ENCODE data around the gene WNT1.

WNT1 gene

DNA sequence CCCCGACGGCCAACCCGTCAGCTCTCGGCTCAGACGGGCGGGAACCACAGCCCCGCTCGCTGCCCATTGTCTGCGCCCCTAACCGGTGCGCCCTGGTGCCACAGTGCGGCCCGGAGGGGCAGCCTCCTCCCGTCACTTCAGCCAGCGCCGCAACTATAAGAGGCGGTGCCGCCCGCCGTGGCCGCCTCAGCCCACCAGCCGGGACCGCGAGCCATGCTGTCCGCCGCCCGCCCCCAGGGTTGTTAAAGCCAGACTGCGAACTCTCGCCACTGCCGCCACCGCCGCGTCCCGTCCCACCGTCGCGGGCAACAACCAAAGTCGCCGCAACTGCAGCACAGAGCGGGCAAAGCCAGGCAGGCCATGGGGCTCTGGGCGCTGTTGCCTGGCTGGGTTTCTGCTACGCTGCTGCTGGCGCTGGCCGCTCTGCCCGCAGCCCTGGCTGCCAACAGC is at the start of gene WNT1:
Gene WNT1 (plus strand): TSS at position 32 of the 450 bp plus-strand sequence. CDS start 329 bp downstream, at position 361.
- no peak for DNase-seq

DNA sequence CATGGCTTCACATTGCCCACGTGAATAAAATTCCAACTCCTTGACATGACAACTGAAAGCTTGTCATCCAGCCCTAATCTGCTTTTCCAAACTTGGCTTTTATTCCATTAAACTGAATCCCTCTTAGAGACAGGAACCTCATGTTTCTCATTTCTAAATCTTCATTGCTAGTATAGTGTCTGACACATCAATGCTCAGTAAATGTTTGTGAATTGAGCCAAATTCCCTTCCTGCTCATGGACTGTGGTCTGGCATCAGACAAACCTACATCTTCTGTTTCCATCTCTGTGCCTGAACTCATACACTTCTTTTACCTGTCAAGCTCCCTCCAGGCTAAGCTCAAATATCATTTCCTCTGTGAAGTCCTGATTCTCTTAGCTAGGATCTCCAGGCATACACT is 48.6 kb upstream of the WNT1 start:
- DNase-seq = no peak

DNA sequence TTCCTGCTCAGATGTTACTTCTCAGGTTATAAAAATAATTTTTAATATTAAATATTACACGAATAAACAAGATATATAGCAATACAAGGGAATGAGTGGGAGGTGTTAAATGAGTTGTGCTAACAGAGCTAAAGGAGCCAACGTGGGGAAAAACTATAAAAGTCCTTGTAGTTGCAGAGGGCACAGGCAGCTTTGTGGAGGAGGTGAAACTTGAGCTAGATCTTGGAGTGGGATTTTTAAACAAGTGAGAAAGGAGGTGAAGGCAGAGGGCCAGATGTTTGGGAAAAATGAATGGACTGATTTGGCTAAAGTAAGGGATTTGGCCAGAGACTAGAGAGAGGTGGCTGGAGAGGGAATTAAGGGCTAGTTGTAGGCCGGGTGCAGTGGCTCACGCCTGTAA is 47.6 kb upstream of the WNT1 start:
- DNase-seq = no peak

DNA sequence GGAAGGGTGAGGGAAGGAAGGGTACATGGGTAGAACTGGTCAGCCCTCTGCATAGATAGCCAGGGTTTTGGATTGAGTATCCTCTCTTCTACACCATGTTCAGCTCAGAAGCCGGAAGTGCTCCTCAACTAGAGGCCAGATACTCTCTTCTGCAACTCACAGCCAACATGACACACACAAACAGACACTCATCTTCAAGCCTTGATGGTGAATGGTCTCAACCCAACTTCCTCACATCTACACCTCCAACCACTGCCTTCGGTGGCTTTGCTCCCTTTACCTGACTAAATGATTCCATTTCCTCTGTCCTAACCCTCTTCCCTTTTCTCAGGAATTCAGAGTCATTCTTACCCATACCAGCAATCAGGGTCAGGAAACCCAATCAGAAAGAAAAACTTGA is 45.2 kb upstream of the WNT1 start:
- DNase-seq = no peak

DNA sequence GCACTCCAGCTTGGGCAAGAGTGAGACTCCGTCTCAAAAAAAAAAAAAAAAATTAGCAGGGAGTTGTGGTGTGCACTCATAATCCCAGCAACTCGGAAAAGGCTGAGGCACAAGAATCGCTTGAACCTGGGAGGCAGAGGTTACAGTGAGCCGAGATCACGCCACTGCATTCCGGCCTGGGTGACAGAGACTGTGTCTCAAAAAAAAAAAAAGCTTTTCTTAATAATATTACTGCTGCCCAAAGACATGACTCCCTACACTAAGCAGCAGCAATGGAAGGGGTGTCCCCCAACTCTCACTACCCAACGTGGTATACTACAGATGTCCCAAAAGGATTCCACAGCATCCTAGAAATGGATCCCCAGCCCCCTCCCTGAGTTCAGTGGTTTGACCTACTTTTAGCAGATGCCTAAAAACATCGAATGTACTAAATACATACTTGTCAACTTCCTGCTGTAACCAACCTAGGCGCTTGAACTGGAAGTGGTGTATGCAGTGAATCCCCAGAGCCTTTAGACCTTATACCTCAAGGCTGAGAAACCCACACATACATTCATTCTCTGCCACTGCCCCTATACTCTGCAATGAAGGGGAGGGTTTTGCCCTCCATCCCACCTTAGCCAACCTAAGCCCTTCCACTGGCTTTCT is 44.3 kb upstream of the WNT1 start:
- DNase-seq = no peak

DNA sequence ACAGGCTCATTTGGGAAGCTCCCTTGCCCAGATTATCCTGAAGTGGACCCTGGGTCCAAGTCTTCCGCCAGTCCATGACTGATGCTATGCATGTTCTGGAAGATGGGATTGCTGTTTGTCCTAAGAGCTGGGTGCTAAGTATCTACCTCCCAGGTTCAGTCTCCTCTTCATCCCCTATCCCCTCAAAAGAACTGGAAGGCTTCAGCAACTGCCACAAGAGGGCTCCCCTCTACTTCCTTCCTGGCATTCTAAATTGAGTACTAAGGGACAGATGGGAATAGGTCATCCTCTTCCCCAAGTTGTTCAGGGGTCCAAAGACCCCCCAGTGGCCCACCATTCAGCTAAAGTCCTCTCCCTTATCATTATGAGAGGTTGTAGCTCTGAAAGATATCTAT is 43.8 kb upstream of the WNT1 start:
- no peak for DNase-seq

DNA sequence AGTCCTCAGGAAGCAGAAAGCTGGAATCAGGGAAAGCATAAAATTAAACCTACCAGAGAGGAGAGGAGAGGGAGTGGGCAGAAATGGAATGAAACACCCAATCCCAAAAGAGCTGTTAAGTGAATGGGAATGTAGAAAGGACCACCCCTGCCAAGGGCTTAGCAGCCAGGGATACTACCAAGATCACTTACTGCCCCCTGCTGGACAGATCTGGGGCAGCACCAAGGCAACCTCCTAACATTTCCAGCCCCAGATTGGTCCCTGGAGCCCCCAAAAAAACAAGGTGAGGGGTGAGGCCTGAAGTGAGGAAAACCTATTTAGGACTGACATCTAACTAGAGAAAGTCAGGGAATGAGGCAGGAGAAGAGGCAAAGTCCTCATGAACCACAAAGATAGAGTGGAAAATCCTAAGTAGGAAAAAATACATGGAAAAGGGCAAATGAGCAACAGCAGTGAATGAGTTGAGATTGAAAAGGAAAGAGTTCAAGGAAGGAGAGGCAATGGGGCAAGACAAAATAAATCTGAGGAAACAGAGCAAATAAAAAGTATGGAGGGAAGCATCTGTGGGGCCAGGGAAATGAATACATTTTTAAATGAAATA is 41.6 kb upstream of the WNT1 start:
- DNase-seq = peak; percentile 35 to 59

DNA sequence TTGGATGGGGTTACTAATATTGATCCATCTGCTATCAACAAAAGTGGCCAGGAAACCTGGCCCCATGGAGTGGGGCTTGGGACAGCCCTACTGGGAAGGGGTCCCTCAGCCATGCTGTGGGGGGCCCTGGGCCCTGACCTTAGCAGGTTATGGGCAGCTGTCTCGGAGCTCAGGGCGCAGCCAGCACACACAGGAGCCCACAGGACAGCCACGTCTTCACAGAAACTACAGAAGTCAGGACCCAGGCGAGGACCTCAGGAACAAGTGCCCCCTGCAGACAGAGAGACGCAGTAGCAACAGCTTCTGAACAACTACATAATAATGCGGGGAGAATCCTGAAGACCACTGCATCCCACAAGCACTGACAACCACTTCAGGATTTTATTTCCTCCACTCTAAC is 41.0 kb upstream of the WNT1 start:
- no peak for DNase-seq

DNA sequence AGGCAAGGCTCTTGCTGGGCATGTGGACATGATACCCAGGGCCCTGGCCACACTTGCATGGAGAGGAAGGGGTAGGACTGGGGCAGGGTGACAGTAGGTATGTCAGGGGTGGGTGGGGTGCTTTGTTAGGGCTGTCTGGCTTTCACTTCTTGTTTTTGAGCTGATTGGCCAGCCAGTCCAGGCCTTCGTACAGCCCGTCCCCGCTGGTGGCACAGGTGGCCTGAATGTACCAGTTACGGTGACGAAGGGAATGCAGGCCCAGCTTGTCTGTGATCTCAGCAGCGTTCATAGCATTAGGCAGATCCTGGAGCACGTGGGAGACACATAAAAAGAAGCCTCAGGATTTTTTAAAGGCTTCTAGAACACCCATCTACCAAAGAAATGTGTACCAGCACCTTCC is 39.3 kb upstream of the WNT1 start:
- DNase-seq = no peak

DNA sequence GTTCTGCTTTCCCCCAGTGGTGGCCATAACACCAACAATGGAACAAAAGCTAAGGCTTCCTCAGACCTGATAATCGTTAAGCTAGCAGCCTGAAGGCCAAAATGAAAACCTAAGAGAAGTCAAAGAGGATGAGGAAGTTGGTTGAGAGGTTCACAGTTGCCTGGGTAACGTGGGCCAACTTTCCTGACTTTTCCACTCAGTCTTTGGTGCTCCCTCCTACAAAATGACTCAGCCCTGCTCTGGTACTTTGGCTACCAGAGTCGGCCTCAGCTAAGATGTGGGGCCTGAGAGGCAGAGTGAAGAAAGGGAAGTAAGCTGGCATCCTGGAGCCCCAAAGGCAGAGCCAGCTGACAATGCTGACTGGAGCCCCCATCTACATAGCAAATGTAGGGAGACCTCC is 37.9 kb upstream of the WNT1 start:
- DNase-seq = no peak

DNA sequence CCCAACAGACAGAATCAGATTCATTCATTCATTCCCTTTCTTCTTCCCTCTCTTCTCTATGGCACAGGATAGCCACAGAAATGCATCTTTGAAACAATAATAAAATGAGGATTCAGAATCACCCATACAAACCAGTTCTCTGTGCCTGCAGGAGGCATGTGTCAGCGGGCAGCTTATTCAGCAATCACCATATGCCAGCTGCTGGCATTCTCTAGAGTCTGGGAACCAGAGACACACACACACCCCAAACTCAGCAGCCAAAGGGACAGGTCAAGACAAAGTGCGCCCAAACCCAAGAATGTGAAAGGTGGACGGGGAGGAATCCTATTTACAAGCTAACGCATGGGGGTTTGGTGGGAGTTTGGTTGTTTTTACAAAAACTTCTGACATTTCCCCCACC is 34.9 kb upstream of the WNT1 start:
- no peak for DNase-seq

DNA sequence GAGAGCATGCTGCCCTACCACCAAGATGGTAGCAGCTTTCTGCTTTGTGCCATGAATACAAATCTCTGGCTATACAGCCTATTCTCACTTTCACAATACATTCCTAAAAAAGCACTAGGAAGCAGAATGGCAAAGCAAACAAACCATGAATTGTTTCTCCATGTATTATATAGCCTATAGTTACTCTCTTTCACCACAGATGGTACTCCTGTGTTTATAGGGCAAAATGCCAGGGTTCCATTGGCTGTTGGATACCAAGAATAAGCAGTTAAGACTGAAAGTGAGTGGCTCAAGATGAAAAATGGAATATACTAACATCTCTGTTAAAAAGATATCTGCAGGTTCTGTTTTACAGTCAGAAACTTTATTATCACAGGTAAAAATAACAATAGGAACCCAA is 31.9 kb upstream of the WNT1 start:
- DNase-seq = peak; percentile 37 to 66

DNA sequence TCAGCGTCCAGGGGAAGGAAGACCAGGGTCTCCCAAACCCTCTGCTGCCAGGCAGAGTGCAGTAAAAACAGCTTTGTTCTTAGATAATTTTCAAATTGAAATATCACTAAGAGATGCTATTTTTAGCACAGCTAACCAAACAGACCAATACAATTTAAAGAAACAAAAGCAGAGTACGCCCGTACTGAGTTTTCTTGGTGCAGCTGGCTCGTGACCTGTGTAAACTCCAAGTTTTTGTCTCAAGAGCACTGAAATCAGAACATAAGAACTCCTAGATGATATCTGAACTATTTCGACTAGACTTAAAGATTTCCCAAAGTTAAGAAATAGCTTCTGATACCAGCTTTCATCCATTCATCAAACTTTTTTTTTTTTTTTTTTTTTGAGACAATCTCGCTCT is 31.2 kb upstream of the WNT1 start:
- DNase-seq = no peak

DNA sequence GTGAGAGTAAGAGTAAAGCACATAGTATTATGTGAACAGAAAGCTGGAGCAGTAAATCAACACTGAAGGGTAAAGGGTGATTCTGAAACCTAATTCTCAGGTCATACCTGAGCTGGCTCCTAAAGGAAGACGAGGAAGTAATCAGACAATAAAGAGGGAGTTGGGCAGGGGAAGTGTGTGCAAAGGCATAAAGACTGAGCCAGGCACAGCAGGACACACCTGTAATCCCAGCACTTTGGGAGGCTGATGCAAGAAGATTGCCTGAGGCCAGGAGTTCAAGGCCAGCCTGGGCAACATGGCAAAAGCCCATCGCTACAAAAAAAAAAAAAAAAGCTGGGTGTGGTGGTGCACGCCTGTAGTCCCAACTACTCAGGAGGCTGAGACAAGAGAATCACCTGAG is 30.4 kb upstream of the WNT1 start:
- no peak for DNase-seq

DNA sequence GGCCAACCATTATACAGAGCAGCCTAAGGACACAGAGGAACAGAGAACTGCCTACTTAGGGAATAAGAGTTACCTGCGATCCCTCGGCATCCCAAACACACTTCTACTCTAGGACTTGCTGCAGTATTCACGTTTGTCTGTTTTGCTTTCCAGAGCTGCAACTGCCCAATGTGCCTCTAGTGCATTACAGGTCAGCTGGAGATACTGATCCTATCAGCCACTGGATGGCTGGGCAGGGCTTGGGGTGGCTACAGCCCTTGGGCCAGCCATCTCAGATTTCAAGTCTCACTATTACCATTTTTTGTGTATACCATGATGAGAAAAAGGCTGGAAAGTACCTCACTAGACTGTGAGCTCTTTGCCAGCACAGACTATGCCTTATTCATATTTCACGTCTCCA is 25.4 kb upstream of the WNT1 start:
- DNase-seq = no peak

DNA sequence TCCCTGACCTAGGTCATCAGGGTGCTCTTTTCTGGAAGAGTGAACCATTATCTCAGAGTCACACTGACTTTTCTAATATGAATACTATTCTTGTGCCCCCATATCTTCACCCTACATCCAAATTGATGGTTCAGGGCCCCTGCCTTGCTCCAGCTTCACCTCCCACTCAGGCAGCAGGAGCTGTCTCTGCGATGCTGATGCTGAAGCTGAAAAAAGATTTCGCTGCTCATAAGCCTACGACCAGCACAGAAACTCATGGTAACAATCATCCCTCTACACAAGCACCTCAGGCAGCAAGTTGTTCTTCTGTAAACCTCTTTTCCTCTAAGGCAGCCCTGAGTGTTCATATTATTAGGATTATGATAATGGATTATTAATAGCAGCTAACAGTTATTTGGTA is 24.1 kb upstream of the WNT1 start:
- DNase-seq = no peak

DNA sequence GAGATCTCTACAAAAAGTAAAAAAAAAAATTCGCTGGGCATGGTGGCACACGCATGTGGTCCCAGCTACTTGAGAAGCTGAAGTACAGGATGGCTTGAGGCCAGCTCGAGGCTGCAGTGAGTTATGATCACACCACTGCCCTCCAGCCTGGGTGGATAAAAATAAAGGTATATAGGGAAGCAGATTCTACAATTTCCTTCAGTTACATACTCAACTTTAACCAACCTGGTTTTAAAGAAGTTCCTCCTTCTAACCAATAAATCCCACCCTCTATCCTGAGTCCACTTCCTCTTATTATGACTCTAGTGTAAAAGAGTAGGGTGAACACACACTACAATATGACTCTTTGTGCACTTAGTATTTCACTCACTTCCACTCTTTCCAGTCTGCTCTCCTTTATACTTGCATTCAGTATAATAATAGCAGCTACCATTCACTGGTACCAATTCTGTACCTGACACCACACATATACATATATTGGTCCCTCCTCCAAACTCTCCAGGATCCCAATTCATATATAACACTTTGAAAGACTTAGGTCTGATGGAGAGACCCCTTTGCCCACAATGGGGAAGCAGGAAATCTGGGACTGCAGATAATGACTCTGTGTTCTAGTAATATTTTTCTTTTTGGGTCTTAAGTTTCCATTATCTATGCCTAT is 23.2 kb upstream of the WNT1 start:
- DNase-seq = no peak

DNA sequence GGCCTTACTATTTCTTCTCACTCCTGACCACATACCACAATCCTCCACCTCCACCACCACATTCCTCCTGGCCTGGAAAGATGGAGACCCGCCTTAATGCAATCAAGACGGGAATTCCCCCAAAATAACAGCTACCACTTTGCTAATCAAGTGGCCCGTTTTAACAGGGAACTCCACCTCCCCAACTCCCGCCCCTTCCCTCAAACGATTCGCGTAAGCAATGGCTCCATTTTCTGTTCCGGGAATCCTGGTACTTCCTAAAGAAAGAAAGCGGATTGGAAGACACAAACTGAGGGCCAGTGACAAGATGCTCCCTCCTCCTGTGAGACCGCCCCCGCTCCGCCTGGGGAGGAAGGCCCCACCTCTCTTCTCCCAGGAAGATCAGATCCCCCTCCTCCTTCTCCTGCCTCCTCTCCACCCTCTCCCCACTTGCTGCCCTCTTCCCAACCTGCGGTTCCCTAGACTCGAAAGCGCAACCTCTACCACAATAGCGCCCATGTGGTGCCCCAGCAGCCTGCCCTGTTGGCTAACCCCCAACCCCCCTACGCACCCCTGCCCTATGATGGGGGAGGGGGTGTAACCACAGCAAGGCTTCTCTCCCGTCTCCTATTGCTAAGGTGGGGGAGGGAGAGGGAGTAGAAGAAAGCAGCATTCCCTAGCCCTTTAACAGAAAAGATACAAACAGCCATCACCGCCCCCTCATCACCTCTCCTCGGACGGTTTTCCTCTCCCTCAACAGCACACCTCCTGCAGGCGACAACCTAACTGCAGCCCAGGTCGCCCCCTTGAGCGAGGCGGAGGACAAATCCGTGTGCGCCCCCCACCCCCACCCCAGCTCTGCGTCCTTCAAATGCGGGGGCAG is 21.6 kb upstream of the WNT1 start:
- DNase-seq = peak; percentile 90 to 92

DNA sequence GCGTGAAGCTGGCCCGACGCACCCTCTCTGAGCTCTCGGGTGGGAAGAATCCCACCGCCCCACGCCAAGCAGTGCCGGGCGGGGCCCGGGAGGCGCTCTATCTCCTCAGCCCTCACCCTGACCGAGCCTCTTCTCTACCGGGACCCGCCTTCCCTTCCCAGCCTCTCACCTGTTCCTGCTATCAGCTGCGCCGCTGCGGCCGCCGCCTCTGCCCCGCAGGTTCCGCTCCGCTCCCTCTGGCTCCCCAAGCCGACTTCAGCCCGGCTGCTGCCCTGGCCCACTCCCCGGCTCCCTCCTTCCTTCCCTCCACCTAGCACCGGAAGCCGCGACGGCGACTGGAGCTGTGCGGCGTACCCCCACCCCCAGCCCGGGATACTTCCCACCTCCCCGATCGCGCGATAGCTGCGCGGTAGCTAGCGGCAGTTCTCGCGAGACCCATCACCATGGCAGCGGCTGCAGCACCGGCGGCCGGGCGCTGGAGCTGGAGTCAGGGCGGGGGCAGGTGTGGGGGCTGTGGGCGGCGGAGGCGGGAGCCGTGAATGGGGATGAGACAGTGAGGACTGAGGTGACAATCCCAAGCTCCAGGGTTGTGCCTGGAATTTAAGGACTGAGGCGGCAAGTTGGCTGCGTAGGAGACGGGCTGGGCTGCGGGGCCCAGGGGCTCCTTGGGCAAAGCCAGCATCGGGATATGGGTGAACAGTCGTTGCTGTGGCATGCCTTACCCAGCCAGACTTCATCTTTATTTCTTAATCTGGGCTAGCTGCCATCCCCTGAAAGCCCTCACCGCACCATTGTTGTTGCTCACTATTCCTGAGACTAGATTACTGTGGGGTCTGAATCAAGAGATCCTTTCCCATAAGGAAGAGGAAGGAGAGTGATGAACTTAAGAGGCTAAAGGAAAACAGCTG is 20.7 kb upstream of the WNT1 start, which contains the start of gene ARF3:
Gene ARF3 (minus strand): TSS at position 347 of the 908 bp plus-strand sequence. CDS start 16,392 bp downstream, outside the sequence.
- peak; percentile 87 to 95 for DNase-seq

DNA sequence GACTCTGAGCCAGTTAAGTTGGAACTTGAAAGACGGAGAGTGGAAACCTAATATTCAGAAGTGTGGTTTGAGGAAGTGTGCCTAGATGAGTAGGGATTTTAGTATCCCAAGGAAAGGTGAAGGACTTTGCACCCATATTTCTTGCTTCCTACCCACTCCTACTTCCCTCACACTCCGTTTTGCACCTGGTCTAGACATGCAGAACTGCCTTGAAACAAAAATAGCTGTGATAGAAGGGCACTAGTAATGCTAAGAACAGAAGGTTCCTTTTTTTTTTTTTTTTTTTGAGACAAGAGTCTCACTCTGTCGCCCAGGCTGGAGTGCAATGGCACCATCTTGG is 20.1 kb upstream of the WNT1 start:
- DNase-seq = no peak

DNA sequence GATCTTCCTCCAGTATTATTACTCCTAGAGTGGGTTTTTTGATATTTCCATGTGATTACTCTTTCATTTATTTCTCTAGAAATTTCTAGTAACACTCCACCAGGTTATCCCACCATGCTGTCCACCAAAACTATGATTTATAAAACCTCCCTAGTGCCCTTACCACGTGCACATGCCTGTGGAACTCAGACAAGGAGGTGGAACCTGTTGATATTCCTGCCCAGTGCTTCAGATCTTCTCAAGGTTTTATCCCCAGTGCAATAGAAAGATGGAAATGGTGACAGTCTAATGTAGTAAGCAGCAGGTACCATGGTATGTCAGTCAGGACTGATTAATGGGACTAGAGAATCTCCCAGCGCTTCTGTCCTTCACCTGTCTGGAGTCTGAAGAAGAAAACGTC is 17.3 kb upstream of the WNT1 start:
- DNase-seq = no peak

DNA sequence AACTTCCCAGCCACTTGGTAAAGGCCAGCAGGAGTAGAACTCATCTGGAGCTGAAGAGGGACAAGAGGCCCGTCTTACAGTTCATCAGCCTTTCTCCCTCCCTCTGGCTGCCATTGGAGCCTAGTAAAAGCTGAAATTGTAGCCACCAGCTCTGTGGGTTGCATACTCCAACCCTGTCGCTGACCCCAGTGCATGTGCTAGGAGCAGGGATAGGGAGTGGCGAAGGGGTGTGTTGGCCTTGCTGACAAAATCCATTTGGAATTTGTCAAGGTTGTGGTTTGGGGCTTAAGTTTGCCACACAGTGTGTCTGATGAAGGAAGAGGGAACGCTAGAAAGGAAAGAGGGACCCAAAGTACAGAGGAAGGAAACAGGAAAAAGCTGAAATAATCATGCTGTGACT is 16.8 kb upstream of the WNT1 start:
- DNase-seq = no peak
